ENCODE measurements around the gene PTPN1. TPM values are rescaled to one million over a fixed set of nuclear protein-coding genes. Genes with fewer than 3 reads are reported as not detected.

PTPN1 gene
- total and polyA plus RNA-seq, 2 experiments from 2014 or later, result 16.9 to 26.4 TPM

GRCh38 chr20:50536333-50536732 is 26.1 kb downstream of the PTPN1 start:
- Mint-ChIP-seq H3K9me3 (no peaks in the 10 kb centered on the region), H3K4me1 (peaks cover 2% of the 10 kb centered on the region; the same call in 1 of the 3 replicates), H3K4me3 (no peak overlapping the region), H3K36me3 (ENCODE audit: low read depth) (no peaks in the 10 kb centered on the region; the same call in 2 of the 3 replicates), H3K27me3 (ENCODE audit: insufficient read depth, low read depth, poor library complexity) (peaks cover 5% of the 10 kb centered on the region), H3K27ac (no peak overlapping the region)
- H3K27ac ChIP-seq (ENCODE audit: low read depth), result no peak overlapping the region
- no peak overlapping the region for H2AFZ ChIP-seq
- H3K36me3 ChIP-seq (ENCODE audit: insufficient read depth), result no peaks in the 10 kb centered on the region
- DNase-seq (ENCODE audit: low spot score) (no peak), ATAC-seq (no peak)
- TF ChIP-seq EZH2 (IDR thresholded peaks at IDR 0.05; ENCODE audit: low read depth, unreplicated experiment) (no peak), CREB1 (CRISPR knock-in tag; IDR thresholded peaks at IDR 0.05; ENCODE audit: low read depth) (no peak), JUNB (IDR thresholded peaks at IDR 0.05; ENCODE audit: unreplicated experiment) (no peak), EZH2phosphoT487 (IDR thresholded peaks at IDR 0.05; ENCODE audit: unreplicated experiment) (no peak), STAT1 (IDR thresholded peaks at IDR 0.05; ENCODE audit: unreplicated experiment) (no peak), ZNF331 (CRISPR knock-in tag; IDR thresholded peaks at IDR 0.05; ENCODE audit: low read depth) (no peak), POLR2AphosphoS5 (IDR thresholded peaks at IDR 0.05; ENCODE audit: low read depth) (no peak), REST (IDR thresholded peaks at IDR 0.05; ENCODE audit: unreplicated experiment) (no peak), NANOG (IDR thresholded peaks at IDR 0.05; ENCODE audit: borderline replicate concordance) (no peak), ZNF114 (CRISPR knock-in tag; IDR thresholded peaks at IDR 0.05) (no peak), ZNF462 (CRISPR knock-in tag; IDR thresholded peaks at IDR 0.05) (no peak), CTCF (conservative IDR thresholded peaks at IDR 0.05; ENCODE audit: low read depth in 2 of 2) (no peak)
- TF ChIP-seq, protein P1, sequence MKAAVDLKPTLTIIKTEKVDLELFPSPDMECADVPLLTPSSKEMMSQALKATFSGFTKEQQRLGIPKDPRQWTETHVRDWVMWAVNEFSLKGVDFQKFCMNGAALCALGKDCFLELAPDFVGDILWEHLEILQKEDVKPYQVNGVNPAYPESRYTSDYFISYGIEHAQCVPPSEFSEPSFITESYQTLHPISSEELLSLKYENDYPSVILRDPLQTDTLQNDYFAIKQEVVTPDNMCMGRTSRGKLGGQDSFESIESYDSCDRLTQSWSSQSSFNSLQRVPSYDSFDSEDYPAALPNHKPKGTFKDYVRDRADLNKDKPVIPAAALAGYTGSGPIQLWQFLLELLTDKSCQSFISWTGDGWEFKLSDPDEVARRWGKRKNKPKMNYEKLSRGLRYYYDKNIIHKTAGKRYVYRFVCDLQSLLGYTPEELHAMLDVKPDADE (IDR thresholded peaks at IDR 0.05), result no peak
- no peaks in the 10 kb centered on the region for H3K9me2 ChIP-seq (ENCODE audit: insufficient read depth)
- no peaks in the 10 kb centered on the region for H3F3A ChIP-seq (replicated peaks; ENCODE audit: low read depth)
- H3K4me3 ChIP-seq, result no peak overlapping the region
- no peaks in the 10 kb centered on the region for H3K27me3 ChIP-seq (ENCODE audit: insufficient read depth)
- H3K79me2 ChIP-seq (replicated peaks; ENCODE audit: insufficient read depth), result peaks cover 95% of the 10 kb centered on the region
- no peaks in the 10 kb centered on the region for H3K4me1 ChIP-seq (ENCODE audit: insufficient read depth)
- H3K4me2 ChIP-seq, result no peak overlapping the region
- H4K20me1 ChIP-seq (replicated peaks; ENCODE audit: insufficient read depth), result peaks cover 2% of the 10 kb centered on the region; the same call in 1 of the 2 replicates

All from GM23338 (cell line).